ENCODE data around the gene PIGU.
"Not testable (repeated sequence)": the region's sequence is repeated elsewhere in the genome, so short reads cannot be mapped to it uniquely, and the experiment has no call there.

The PIGU gene

DNA sequence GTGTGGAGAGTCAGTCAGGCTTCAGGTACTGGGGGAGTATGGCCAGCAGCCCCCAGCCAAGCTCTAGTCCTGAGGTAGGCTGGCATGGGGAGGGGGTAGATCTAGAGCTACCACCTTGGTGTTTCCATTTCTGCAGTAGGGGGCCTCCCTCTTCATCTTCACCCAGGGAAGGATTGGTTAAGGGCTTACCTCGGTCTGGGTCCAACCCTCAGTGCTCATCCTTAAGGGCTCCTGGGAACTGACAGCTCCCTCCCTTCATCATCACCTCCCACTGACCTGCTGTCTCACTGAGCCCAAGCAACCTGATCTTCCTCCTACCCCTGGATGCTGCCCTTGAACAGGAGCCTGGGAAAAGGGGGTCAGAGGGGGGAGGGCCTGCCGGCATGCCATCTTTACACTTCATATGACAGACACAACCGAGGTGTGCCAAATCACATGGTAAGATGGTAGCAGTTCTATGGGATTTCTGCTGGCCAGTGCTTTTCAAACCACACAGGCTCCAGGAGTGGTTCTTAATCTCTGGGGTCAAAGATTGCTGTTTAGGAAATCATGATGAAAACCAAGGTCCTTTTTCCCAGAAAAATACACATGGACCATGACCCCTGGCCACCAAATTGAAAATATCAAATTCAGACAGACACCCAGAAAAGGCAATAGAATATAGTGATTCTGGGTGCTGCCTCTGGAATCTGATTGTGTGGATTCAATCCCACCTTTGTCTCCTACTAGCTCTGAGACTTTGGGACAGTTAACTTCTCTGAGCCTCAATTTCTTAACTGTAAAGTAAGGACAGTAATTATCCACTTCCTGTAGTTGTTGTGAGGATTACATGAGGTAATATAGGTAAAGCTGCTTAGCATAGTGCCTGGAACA is 30.3 kb upstream of the PIGU start:
- no peak for DNase-seq

DNA sequence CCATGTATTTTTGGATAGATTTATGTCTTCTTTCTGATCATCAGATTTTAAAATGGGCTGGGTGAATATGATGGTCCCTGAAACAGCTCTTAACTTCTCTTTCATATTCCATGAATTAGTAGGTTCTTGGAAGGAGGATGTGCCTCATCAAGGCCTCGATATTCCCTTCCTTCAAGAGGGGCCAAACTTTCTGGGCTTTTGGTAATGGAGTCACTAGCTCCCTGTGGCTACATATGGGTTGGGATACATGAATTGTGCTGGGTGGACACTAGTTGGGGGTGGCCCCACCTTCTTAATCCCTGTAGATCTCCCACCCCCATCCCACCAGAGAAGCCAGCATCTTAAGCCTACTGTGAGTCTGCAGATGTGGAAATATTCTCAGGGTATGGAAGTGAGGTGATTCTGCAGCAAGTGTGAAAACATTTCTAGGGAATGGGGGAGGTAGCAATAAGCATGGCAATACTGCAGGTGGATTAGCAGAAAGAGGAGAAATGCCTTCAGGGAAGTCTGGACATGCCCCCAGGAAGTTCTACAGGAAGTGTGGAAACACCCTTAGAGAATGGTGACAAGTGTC is 29.5 kb upstream of the PIGU start:
- DNase-seq = no peak

DNA sequence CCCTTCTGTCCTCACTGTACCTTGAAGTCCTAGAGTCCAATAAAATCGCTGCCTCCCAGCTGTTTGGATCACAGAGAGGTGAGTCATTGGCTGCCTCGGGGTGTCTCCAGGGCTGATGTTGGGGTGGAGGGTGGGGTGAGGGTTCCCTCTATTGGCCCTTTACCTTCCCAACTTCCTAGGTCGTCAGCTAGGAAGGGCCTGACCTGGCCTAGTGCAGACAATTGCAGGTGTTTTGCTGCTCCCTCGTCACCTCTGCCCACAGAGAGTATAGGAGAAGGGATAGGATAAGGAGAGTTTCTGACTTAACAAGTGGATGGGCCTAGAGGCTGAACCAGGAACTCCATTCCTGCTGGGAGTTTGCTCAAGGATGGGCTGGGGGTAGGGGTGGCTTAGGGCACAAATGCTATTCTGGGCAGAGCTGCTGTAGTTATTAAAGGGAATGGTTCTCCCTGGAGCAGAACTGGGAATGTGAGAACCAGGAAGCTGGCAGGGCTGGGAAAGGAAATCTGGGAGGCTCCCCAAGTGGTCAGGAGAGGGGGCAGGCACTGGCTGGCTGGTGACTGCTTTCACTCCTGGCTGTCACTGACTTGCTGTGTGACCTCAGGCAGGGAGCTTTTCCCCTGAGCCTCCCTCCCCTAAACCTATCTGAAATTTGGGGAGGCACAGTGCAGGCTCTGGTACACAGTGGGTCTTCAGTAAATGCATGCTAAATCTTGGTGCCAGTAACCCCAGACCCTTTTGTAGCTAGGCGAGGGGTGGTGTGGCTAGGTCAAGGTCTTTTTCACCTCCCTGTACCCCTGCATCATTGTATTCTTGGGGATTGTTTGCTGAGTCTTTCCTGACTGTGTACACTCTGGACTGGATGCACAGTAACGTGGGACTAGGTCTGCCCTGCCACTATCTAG is 28.8 kb upstream of the PIGU start:
- DNase-seq = peak; percentile 30

DNA sequence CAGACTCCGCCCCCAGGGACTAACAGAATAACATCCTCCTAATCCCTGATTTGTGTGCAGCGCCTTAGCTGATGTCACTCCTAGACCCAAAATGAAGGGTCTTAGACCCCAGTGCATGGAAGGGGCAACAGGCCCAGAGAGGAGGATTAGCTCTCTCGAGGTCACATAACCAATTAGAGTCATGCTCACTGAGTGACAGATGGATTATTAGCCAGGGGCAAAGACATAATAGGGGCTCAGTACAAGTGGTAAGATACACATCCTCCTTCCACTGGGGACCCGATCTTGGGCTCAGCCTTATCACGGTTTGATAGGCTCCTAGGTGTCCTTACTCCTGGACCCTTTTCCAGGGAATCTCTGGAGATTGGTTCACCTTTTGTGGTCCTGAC is 28.1 kb upstream of the PIGU start:
- no peak for DNase-seq

DNA sequence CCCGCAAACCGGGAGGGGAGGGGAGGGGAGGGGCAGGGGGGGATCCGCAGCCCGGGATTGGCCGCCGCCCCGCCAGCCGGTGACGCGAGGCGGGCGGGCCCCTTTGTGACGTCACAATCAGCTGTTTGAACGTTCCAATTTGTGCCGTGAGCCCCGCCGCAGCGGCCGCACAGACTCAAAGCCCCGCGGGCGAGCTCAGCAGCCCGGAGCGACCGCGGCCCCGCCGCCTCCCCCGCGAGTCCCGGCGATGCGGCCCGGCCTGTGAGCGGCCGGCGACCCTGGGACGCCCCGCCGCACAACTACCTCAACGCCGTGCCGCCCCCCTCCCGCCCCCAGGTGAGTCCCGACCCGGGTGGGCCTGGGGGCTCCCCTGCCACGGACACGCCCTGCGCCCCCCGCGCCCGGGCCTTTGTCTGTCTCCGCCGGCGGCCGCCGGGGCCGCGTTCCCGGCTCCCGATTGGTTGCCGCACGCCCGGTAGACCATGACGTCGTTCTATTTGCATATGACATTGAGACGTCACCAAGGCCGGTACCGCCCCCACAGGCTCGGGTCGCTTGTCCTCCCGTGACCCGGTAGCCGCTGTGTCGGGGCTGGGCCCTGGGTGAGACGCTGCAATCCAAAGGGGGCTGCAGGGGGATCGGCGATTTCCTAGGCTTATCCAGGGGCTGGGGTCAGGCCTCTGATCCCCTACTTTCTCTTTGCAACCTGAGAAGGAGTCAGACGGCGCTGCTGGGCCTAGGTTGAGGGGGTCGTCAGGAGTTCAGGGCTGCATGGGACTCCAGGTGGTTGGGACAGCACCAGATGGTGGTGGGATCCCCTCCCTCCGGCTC is 27.5 kb upstream of the PIGU start, which contains the start of gene TP53INP2:
TP53INP2 (plus strand) TSS at position 168 of the 831 bp plus-strand sequence. CDS start 4,396 bp downstream, outside the sequence.
- peak; percentile 96 for DNase-seq

DNA sequence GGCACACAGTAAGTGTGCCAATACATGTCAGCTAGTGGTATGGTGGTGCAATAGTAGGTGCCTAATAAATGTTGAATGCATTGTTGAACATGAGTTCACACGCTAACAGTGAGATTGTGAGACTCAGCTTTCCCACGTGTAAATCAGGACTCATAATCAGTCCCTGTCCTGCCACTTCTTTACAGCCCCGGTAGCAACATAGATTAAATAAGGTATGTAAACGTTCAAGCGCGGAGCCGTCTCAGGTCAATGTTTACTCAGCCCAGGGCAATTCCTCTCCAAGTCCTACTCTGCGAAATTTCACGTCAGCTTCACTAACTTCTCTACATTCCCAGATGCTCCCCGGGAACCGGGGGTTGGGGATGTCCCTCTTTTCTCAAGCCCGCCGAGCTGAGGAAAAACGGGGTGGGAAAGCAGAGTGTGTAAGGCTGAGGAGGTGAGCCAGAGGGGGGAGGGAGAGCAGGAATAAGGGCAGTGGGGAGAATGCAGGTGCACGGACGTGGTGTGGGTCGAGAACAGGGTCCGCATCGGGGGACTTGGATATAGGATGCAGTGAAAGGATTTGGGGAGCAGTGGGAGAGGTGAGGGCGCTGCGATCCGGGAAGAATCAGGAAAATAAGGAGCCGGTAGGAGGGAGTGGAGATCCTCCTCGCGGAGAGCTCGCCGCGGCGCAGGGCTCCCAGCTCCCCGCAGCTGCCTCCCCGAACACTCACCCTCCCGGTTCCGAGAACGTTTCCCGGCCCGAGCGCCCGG is 26.7 kb upstream of the PIGU start:
- peak; percentile 28 for DNase-seq

DNA sequence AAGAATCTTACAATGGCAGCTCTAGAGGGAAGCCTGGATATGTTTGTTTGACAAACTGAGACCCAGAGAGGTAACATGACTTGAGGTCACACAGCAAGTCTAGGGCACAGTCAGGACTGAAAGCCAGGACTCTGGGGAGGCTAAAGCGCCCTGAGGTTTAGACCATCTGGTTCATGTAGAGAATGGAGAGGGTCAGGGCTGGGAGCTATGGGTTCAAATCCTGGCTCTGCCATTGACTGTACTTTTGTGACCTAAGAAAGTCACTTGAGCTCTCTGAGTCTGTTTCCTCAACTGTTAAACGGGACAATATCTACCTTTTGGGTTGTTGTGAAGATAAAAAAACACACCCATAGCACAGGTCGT is 26.1 kb upstream of the PIGU start:
- DNase-seq = no peak

DNA sequence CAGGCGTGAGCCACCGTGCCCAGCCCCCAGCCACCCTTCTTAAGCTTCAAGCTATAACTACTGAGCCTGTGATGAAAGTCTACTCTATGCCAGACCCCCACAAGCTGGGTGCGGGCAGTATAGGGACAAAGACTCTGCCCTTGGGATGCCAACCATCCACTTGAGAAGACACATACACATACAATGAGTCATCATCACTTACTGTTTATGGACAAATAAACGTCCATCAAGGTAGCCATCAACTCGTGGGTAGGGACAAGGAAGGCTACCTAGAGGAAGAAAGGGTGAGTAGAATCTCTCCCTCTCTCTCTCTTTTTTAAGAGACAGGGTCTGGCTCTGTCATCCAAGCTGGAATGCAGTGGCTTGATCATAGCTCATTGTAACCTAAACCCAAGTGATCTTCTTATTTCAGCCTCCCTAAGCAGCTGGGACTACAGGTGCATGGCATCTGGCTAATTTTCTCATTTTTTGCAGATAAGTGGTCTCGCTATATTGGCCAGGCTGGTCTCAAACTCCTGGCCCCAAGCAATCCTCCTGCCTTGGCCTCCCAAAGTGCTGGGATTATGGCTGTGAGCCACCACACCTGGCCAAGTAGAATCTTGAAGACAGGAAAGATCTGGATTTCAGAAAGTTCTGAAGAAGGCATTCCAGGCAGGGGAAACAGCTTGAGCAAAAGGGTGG is 24.7 kb upstream of the PIGU start:
- no peak for DNase-seq

DNA sequence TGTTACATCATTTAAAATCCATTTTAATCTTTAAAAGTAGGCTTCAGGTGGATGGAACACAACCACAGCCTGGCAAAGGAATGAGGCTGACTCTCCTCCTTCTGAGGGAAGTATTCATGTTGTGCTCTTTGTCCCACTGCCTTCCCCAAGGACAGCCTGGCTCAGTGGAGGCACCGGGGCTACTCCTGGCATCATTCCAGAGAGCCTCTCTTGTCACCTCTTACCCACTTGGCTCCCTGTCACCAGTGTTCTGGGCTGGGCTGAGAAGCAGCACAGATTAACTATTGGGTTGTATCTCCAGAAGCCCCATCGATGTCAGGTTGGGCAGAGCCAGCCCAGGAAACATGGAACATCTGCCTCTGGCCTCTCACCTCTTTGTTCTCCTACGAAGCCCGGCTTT is 16.5 kb upstream of the PIGU start:
- no peak for DNase-seq

DNA sequence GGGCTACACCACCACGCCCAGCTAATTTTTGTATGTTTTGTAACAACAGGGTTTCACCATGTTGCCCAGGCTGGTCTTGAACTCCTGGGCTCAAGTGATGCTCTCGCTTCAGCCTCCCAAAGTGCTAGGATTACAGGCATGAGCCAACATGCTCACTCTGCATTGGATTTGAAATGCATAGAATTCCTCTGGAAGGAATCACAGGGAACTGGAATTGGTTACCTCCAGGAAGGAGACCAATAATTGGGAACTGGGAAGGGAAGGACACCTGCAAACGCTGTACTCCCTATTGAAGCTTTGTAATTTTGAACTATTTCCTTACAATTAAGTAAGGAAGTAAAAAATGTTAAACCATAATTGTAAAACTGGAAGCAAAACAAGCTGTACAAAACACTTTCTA is 14.9 kb upstream of the PIGU start:
- DNase-seq = no peak

DNA sequence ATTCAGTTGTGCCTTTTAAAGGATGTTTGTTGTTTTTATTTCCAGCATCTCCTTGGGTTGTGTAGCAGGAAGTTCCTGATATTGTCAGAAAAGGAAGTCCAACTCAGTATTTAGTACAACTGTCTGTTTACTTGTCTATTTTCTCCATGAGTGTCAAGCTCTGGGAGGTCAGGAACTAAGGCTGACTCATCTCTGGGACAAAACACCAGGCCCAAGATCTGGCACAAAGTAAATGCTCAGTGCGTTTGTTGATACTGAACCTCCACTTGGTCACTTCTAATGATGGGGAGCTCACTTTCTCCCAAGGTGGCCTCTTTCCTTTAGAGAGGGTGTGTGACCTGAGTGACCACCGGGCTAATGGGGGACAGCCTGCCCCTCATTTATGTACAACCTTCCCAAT is 12.6 kb upstream of the PIGU start:
- peak; percentile 37 for DNase-seq

DNA sequence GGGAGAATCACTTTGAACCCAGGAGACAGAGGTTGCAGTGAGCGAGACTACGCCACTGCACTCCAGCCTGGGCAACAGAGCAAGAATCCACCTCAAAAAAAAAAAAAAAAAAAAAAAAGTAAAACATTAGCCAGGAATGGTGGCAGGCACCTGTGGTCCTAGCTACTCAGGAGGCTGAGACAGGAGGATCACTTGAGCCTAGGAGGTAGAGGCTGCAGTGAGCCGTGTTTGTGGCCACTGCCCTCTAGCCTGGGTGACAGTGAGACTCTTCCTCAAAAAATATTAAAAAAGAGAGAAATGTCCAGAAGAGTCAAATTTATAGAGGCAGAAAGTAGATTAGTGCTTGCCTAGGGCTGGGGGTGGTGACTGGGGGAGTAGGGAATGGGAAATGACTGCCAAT is 6.8 kb upstream of the PIGU start:
- no peak for DNase-seq

DNA sequence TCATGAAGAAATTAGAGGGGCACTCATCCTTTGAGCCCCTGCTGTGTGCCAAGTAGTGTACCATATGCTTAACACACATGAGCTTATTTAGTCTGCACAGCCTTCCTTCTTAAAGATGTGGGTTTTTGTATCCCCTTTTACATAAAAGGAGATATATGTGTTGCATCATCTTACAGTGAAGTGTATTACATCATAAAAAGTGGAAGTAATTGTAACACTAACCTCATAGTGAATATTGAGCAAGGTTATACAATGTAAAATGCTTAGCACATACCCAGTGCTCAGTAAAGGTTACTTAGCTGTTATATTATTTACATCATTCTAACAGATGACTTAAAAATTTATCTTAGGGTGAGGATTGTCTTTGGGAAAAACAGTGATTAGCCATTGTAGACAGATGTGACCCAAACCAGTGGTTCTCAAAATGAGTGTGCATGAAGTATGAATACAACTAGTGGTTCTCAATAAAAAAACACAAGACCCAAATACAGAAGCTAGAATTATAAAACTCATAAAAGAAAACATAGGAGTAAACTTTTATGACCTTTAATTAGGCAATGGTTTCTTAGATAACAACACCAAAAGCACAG is 3.8 kb upstream of the PIGU start:
- DNase-seq = peak; percentile 93

DNA sequence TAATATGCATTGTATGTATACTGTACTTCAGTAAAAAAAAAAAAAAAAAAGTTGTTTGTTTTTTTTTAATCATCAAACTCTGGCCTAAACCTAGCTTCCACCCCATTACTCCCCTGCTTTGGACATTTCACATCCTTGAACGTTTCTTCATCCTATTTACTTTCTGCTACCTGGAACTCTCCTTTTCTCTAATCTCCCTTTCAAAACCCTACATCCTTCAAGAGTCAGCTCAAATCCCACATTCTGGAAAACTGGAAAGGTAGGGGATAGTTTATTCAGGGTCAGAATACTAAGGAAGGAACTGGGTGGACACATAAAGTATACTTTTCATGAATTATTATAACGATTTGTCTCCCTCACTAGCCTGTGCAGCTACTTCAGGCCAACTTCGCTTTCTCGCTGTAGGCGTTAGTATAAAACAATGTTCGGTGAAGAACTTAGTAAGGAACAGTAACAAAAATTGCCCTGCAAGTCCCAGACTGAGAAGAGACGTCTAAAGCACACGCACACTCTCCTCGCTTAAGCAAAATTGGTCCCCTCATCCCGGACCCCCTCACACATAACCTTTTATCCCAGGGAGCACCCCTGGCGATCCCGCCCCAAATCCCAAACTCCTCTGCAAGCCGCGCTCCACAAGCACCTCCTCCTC is 775 bp downstream of the PIGU start:
- DNase-seq = peak; percentile 5

DNA sequence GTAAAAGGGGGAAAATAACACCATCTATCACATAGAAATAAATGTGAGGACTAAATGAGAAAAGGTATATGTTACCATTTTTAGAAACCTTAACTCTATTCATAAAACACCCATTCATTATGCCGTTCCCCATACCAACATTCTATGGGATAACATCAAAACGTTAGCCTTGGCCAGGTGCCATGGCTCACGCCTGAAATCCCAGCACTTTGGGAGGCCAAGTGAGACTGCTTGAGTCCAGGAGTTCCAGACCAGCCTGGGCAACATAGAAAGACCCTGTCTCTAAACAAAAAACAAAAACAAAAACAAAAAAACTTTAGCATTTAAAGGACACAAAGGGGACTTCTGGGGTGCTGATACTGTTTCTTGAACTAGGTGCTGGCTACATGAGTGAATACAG is 1.3 kb downstream of the PIGU start:
- DNase-seq = no peak

DNA sequence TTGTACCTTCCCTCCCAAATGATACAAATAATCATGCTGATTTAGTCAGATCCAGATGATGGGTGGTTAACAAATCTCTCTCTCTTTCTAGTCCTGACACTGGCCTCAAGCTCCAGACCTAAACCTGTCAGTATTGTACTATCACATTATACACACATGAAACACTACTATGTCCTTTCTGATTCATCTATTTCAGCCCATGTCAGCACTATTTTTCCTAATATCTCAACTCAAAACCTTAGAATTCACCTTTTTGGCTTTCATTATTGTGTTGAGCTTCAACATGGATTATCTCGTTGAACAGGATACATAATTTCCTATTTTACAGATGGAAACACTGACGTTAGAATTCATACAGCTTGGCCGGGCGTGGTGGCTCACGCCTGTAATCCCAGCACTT is 3.5 kb downstream of the PIGU start:
- no peak for DNase-seq

DNA sequence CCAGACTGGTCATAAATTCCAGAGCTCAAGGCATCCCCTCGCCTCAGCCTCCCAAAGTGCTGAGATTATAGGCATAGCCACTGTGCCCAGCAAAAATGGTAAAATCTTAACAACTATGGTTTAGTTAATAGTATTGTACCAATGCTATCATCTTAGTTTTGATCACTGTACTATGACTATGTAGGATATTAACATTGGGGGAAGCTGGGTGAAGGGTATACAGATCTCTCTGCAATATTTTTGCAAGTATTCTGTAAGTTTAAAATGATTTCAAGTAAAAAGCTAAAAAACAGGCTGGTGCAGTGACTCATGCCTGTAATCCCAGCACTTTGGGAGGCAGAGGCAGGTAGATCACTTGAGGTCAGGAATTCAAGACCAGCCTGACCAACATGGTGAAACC is 7.8 kb downstream of the PIGU start:
- no peak for DNase-seq

DNA sequence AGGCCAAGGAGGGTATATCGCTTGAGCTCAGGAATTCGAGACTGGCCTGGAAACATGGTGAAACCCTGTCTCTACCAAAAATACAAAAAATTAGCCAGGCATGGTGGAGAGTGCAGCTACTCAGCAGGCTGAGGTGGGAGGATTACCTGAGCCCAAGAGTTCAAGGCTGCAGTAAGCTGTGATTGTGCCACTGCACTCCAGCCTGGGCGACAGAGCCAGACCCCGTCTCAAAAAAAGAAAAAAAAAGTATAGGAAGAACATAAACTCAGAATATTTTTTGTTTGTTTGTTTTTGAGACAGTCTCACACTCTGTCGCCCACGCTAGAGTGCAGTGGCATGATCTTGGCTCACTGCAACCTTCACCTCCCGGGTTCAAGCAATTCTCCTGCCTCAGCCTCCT is 12.1 kb downstream of the PIGU start:
- DNase-seq = not testable (repeated sequence)

DNA sequence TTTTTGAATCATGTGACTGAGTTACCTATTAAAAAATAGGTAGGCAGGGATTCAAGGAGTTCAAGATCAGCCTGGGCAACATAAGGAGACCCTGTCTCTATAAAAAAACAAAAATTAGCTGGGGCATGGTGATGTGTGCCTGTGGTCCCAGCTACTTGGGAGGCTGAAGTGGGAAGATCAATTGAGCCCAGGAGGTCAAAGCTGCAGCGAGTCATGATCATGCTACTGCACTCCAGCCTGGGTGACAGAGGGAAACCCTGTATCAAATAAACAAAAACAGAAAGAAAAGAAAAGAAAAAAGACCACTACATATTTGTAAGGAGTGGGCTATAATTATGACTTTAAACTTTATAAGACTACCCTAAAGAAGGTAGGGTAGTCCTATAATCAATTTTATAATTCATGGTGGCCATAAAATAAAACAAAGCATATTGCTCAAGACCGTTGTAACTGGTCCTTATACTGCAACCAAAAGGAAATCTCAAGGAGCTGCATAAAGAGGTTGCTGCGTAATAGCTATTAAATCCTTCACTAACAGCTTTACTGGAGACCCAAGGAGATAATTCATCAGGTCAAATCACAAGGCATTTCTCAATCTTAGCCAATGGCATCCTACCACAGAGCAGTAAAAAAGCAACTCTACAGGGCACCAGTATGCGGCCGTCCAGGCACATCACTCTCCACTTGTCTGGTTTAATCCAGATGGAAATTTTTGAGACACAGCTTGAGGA is 13.5 kb downstream of the PIGU start:
- DNase-seq = no peak

DNA sequence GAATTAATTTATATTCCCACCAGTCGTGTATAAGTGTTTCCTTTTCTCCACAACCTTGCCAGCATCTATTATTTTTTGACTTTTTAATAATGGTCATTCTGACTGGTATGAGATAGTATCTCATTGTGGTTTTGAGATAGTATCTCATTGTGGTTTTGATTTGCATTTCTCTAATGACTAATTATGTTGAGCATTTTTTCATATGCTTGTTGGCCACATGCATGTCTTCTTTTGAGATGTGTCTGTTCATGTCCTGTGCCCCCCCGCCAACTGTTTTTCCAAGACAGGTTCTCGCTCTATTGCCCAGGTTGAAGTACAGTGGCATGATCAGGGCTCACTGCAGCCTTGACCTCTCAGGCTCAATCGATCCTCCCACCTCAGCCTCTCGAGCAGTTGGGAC is 15.1 kb downstream of the PIGU start:
- DNase-seq = not testable (repeated sequence)
